HL-60 (cell line): ENCODE data around the gene CISD3.
A peak's percentile ranks its signal among the peaks of the same experiment; 100 is the strongest.

ENCODE experiments used
- CTCF ChIP-seq: IDR thresholded peaks from one replicate; pipeline ENCODE4 v1.5.1; 2011; ENCODE audit warnings: low read length, control low read depth, inconsistent platforms; ENCODE audit not compliant: insufficient read depth
- GABPA ChIP-seq: IDR thresholded peaks from 2 replicates; pipeline ENCODE4 v1.6.1; 2012; ENCODE audit warnings: low read depth
- REST ChIP-seq: IDR thresholded peaks from 2 replicates; pipeline ENCODE4 v1.6.1; 2012; ENCODE audit warnings: low read depth; ENCODE audit not compliant: insufficient replicate concordance

- TF ChIP-seq REST (no peak), CTCF (no peak), GABPA (peak; percentile 65)
Observed at GRCh38 chr17:38728290-38728831, 1.8 kb upstream of the CISD3 start.
